Ishikawa (cell line): ENCODE data around the gene LRRC1.

Experiments used
- CEBPB ChIP-seq: IDR thresholded peaks from 2 replicates; pipeline ENCODE4 v1.6.1; 2012
- CREB1 ChIP-seq: IDR thresholded peaks from 2 replicates; pipeline ENCODE4 v1.6.1; 2012; ENCODE audit warnings: low read depth
- EGR1 ChIP-seq: IDR thresholded peaks from 2 replicates; pipeline ENCODE4 v1.6.1; 2012
- EP300 ChIP-seq: IDR thresholded peaks from 2 replicates; pipeline ENCODE4 v1.6.1; 2012; ENCODE audit warnings: borderline replicate concordance
- FOXM1 ChIP-seq: IDR thresholded peaks from 2 replicates; pipeline ENCODE4 v1.6.1; 2012; ENCODE audit warnings: low read depth, borderline replicate concordance
- MAX ChIP-seq: IDR thresholded peaks from 2 replicates; pipeline ENCODE4 v1.6.1; 2012
- NFIC ChIP-seq: IDR thresholded peaks from 2 replicates; pipeline ENCODE4 v1.6.1; 2012
- RAD21 ChIP-seq: IDR thresholded peaks from 2 replicates; pipeline ENCODE4 v1.6.1; 2012; ENCODE audit warnings: low read depth
- REST ChIP-seq: IDR thresholded peaks from 2 replicates; pipeline ENCODE4 v1.6.1; 2012; ENCODE audit warnings: low read depth, mild to moderate bottlenecking
- TAF1 ChIP-seq: IDR thresholded peaks from 2 replicates; pipeline ENCODE4 v1.6.1; 2012; ENCODE audit warnings: low read depth, mild to moderate bottlenecking
- TCF12 ChIP-seq: IDR thresholded peaks from 2 replicates; pipeline ENCODE4 v1.6.1; 2012; ENCODE audit warnings: low read depth
- TEAD4 ChIP-seq: IDR thresholded peaks from 2 replicates; pipeline ENCODE4 v1.6.1; 2012
- USF1 ChIP-seq: IDR thresholded peaks from 2 replicates; pipeline ENCODE4 v1.6.1; 2012
- YY1 ChIP-seq: IDR thresholded peaks from 2 replicates; pipeline ENCODE4 v1.6.1; 2012; ENCODE audit warnings: low read depth
- ZBTB7A ChIP-seq: IDR thresholded peaks from 2 replicates; pipeline ENCODE4 v1.6.1; 2012; ENCODE audit warnings: low read depth

LRRC1 gene

GRCh38 chr6:53956068-53956711 is 161.4 kb downstream of the LRRC1 start:
- TF ChIP-seq NFIC (no peak), RAD21 (peak; percentile 97)

GRCh38 chr6:53956804-53957203 is 162.0 kb downstream of the LRRC1 start:
- TF ChIP-seq ZBTB7A (no peak), USF1 (no peak), TCF12 (no peak), CEBPB (no peak), NFIC (no peak), TEAD4 (no peak), EP300 (no peak), MAX (no peak)

GRCh38 chr6:53959717-53960116 is 164.9 kb downstream of the LRRC1 start:
- no peak for TF ChIP-seq CEBPB
- no peak for TF ChIP-seq REST
- TF ChIP-seq TEAD4, result no peak
- TF ChIP-seq YY1, result no peak
- no peak for TF ChIP-seq TAF1
- TF ChIP-seq EGR1, result no peak
- no peak for TF ChIP-seq NFIC
- TF ChIP-seq MAX, result no peak
- TF ChIP-seq TCF12, result no peak
- no peak for TF ChIP-seq RAD21
- TF ChIP-seq USF1, result no peak
- no peak for TF ChIP-seq ZBTB7A
- TF ChIP-seq EP300, result no peak
- TF ChIP-seq CREB1, result no peak

GRCh38 chr6:53960311-53960710 is 165.5 kb downstream of the LRRC1 start:
- TF ChIP-seq RAD21, result no peak
- no peak for TF ChIP-seq TAF1
- TF ChIP-seq NFIC, result no peak
- TF ChIP-seq CEBPB, result no peak
- TF ChIP-seq EP300, result no peak
- no peak for TF ChIP-seq YY1
- TF ChIP-seq USF1, result no peak
- no peak for TF ChIP-seq REST
- TF ChIP-seq MAX, result no peak
- TF ChIP-seq TCF12, result no peak
- no peak for TF ChIP-seq CREB1
- TF ChIP-seq FOXM1, result no peak
- TF ChIP-seq EGR1, result no peak
- no peak for TF ChIP-seq ZBTB7A
- no peak for TF ChIP-seq TEAD4

GRCh38 chr6:53961679-53962370 is 167.0 kb downstream of the LRRC1 start:
- no peak for TF ChIP-seq EP300
- TF ChIP-seq TEAD4, result peak; percentile 33; the same call in 1 of the 2 replicates
